Nucleus accumbens (tissue), 56 donors: Measurements from ENCODE around the gene SUSD1.

Source experiments
- DNase-seq, 56 donors: peaks; one replicate each; lab custom pipeline; 2025; lab: John Stamatoyannopoulos, UW

SUSD1 gene

GRCh38 chr9:112072721-112073638, 102.1 kb downstream of the SUSD1 start:
- DNase-seq: no peak

GRCh38 chr9:112069318-112070169, 105.6 kb downstream of the SUSD1 start:
- peak in 1 of 56 donors; percentile 1 for DNase-seq

GRCh38 chr9:112065806-112066606, 109.1 kb downstream of the SUSD1 start:
- DNase-seq: no peak

- no peak for DNase-seq
These were observed 110.2 kb downstream of the SUSD1 start for GRCh38 chr9:112064871-112065270.

GRCh38 chr9:112063586-112063985, 111.5 kb downstream of the SUSD1 start:
- no peak for DNase-seq

GRCh38 chr9:112063151-112063550, 111.9 kb downstream of the SUSD1 start:
- no peak for DNase-seq

GRCh38 chr9:112061152-112061740, 113.9 kb downstream of the SUSD1 start:
- DNase-seq: peak in 11 of 56 donors; percentile 4 to 50 (median 17)

GRCh38 chr9:112059966-112060320, 115.2 kb downstream of the SUSD1 start:
- DNase-seq: no peak

- DNase-seq: peak in 32 of 56 donors; percentile 3 to 50 (median 14)
These were observed 115.7 kb downstream of the SUSD1 start for GRCh38 chr9:112059145-112059965.

GRCh38 chr9:112056996-112057395, 118.1 kb downstream of the SUSD1 start:
- no peak for DNase-seq

- DNase-seq: no peak
These were observed 120.2 kb downstream of the SUSD1 start for GRCh38 chr9:112054916-112055315.

- no peak for DNase-seq
These were observed 123.3 kb downstream of the SUSD1 start for GRCh38 chr9:112051812-112052211.

GRCh38 chr9:112050544-112051475, 124.3 kb downstream of the SUSD1 start:
- no peak for DNase-seq

GRCh38 chr9:112049811-112050516, 125.1 kb downstream of the SUSD1 start:
- no peak for DNase-seq

GRCh38 chr9:112048924-112049691, 126.0 kb downstream of the SUSD1 start:
- peak in 1 of 56 donors; percentile 2 for DNase-seq

GRCh38 chr9:112047538-112048066, 127.5 kb downstream of the SUSD1 start:
- DNase-seq: no peak
